ENCODE data around the gene ITGA6.

Gene ITGA6

GRCh38 chr2:172415865-172416183 is 11.6 kb upstream of the ITGA6 start:
- no peak for DNase-seq (ENCODE audit: low read depth in 2 of 3, low spot score in 1 of 3)

- no peak for DNase-seq (ENCODE audit: low read depth in 2 of 3, low spot score in 1 of 3)
Measured at GRCh38 chr2:172416447-172417058, 10.8 kb upstream of the ITGA6 start.

GRCh38 chr2:172420216-172420615 is 7.2 kb upstream of the ITGA6 start:
- DNase-seq (ENCODE audit: low read depth in 2 of 3, low spot score in 1 of 3), result no peak

- no peak for DNase-seq (ENCODE audit: low read depth in 2 of 3, low spot score in 1 of 3)
Measured at GRCh38 chr2:172423160-172423559, 4.2 kb upstream of the ITGA6 start.

- no peak for DNase-seq (ENCODE audit: low read depth in 2 of 3, low spot score in 1 of 3)
Measured at GRCh38 chr2:172425336-172425735, 2.0 kb upstream of the ITGA6 start.

GRCh38 chr2:172426635-172427255 is 641 bp upstream of the ITGA6 start:
- DNase-seq (ENCODE audit: low read depth in 2 of 3, low spot score in 1 of 3), result no peak

GRCh38 chr2:172427990-172428831 is 825 bp downstream of the ITGA6 start:
- peak in 1 of 3 donors; percentile 31 for DNase-seq (ENCODE audit: low read depth in 2 of 3, low spot score in 1 of 3)

- no peak for DNase-seq (ENCODE audit: low read depth in 2 of 3, low spot score in 1 of 3)
Measured at GRCh38 chr2:172428832-172429210, 1.4 kb downstream of the ITGA6 start.

- no peak for DNase-seq (ENCODE audit: low read depth in 2 of 3, low spot score in 1 of 3)
Measured at GRCh38 chr2:172429301-172429968, 2.0 kb downstream of the ITGA6 start.

GRCh38 chr2:172430027-172430426 is 2.6 kb downstream of the ITGA6 start:
- no peak for DNase-seq (ENCODE audit: low read depth in 2 of 3, low spot score in 1 of 3)

- DNase-seq (ENCODE audit: low read depth in 2 of 3, low spot score in 1 of 3), result no peak
Measured at GRCh38 chr2:172430678-172431077, 3.3 kb downstream of the ITGA6 start.

- no peak for DNase-seq (ENCODE audit: low read depth in 2 of 3, low spot score in 1 of 3)
Measured at GRCh38 chr2:172431463-172431862, 4.1 kb downstream of the ITGA6 start.

- no peak for DNase-seq (ENCODE audit: low read depth in 2 of 3, low spot score in 1 of 3)
Measured at GRCh38 chr2:172431993-172432392, 4.6 kb downstream of the ITGA6 start.

GRCh38 chr2:172433144-172433543 is 5.8 kb downstream of the ITGA6 start:
- no peak for DNase-seq (ENCODE audit: low read depth in 2 of 3, low spot score in 1 of 3)

GRCh38 chr2:172434821-172435605 is 7.6 kb downstream of the ITGA6 start:
- no peak for DNase-seq (ENCODE audit: low read depth in 2 of 3, low spot score in 1 of 3)

- no peak for DNase-seq (ENCODE audit: low read depth in 2 of 3, low spot score in 1 of 3)
Measured at GRCh38 chr2:172435606-172435911, 8.2 kb downstream of the ITGA6 start.

GRCh38 chr2:172436889-172437288 is 9.5 kb downstream of the ITGA6 start:
- no peak for DNase-seq (ENCODE audit: low read depth in 2 of 3, low spot score in 1 of 3)

- DNase-seq (ENCODE audit: low read depth in 2 of 3, low spot score in 1 of 3), result peak in 1 of 3 donors; percentile 39
Measured at GRCh38 chr2:172437419-172438341, 10.3 kb downstream of the ITGA6 start.

- DNase-seq (ENCODE audit: low read depth in 2 of 3, low spot score in 1 of 3), result no peak
Measured at GRCh38 chr2:172438741-172439508, 11.5 kb downstream of the ITGA6 start.

GRCh38 chr2:172439509-172439860 is 12.1 kb downstream of the ITGA6 start:
- DNase-seq (ENCODE audit: low read depth in 2 of 3, low spot score in 1 of 3), result no peak
